GM21515 (cell line): Measurements from ENCODE around the gene CEP164.

ENCODE experiments used
- ATAC-seq: cut with Tn5 transposase; IDR thresholded peaks from one replicate; pipeline ENCODE4 v1.9.1; 2021; ENCODE audit not compliant: unreplicated experiment

The CEP164 gene

DNA sequence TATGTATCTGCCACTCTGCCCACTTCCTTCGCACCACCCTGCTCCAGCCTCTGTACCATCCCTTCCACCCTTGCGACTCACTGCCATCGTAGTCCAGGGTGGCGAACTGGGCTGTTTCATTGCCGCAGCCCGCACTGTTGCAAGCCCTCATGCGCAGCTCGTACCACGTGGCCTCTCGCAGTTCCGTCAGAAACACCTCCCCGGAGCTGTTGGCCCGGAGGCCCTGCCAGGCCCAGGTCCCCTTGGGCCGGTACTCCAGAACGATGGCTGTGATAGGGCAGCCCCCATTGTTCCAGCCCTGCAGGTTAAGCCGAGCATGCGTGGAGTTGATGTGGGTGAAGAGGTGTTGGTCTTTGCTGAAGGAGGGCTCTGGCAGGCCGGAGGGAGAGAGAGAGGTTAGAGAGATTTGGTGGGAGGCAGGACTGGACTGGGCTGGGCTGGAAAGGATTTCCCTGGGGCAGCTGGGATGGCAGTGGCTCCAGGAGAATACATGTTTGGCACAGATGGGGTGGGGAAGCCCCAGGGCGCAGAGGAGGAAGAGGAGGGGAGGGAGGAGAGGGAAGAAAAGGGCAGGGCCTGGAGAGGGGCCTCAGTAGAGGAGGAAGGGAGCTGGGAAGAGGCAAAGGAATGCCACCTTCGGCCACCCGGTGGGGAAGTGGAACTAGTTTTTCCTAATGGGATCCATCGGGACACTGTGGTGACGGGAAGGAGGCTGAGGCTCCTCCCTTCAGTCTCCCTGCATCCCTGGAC lies 109.6 kb downstream of the CEP164 start:
- ATAC-seq, result no peak

GRCh38 chr11:117437791-117438130 lies 110.1 kb downstream of the CEP164 start:
- ATAC-seq, result no peak

DNA sequence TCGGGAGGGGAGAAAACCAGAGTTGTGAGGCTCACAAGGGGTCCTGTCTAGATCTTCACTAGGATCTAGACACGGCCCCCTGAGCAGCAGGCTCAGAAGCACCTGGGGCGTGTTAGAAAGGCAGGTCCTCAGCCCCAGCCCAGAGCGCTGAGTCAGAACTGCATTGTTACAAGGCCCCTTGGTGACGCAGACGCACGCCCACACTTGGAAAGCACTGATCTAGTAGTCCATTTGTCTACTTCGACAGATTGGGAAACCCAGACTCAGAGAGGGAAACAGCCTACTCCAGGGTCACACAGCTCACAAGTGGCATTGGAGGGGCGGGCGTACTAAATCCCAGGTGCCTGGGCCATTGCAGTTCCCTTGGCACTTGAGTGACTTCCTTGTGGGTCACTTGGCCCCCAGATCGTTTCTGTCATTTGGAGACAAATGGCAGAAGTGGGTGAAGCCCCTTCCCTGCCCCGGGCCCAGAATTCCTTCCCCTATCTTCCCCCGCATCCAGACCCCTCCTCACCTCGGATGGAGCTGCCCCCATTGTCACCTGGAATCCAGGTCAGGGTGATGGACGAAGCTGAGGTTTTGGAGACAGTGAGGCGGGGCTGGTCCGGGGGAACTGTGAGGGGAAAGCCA lies 110.8 kb downstream of the CEP164 start:
- no peak for ATAC-seq

DNA sequence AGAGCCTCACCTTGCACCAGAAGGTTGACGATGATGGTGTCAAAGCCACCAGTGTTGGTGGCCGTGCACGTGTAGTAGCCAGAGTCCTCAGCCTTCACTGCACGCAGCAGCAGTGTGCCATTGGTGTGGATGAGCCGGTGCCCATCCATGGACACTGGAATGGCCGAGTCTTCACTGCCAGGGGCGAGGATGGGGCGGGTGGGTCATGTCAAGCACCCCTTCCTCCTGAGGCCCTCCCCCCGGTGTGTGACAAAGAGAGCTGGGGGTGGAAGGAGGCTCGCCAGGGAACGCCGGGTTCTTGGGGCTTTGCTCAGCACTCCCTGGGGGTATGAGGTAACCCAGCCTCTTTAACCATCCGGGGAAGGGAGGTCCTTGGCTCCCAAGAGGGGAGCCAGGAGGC lies 111.6 kb downstream of the CEP164 start:
- no peak for ATAC-seq

GRCh38 chr11:117440258-117440657 lies 112.6 kb downstream of the CEP164 start:
- ATAC-seq, result no peak

DNA sequence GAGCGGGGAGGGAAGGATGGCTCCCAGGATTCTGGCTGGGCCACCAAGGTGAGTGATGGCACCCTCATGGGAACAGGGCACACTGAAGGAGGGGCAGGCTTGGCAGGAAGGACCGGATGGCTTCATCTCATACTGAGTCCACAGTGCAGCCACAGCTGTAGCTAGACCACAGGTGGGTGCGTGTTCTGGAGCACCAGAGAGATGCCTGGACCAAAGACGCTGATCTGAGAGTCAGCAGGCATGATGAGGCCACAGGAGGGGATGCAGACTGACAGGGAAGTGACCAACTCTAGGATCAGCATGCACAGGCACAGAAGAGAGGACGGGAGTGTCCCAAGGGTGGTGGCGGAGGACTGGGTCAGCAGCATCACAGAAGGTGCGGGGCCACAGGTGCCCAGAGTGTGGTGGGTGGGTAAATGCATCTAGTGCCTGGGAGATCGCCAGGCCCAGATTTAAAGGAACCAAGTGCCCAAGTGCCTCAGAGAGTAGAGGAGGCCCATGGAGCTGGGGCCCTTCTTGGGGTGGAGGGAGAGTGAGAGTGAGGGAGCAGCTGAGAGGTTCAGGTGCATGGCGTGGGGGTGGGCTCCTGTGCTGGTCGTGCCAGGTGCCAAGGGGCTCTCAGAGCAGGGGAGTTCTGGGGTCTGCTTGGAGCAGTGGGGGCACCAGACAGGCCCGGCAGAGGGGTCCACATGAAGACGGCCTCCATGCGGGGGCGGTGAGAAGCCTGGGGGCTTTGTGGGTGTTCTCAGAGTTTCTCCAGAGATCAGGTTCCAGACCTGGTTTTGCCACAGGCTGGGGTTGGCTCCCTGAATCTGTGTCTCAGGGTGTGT lies 113.7 kb downstream of the CEP164 start:
- no peak for ATAC-seq

DNA sequence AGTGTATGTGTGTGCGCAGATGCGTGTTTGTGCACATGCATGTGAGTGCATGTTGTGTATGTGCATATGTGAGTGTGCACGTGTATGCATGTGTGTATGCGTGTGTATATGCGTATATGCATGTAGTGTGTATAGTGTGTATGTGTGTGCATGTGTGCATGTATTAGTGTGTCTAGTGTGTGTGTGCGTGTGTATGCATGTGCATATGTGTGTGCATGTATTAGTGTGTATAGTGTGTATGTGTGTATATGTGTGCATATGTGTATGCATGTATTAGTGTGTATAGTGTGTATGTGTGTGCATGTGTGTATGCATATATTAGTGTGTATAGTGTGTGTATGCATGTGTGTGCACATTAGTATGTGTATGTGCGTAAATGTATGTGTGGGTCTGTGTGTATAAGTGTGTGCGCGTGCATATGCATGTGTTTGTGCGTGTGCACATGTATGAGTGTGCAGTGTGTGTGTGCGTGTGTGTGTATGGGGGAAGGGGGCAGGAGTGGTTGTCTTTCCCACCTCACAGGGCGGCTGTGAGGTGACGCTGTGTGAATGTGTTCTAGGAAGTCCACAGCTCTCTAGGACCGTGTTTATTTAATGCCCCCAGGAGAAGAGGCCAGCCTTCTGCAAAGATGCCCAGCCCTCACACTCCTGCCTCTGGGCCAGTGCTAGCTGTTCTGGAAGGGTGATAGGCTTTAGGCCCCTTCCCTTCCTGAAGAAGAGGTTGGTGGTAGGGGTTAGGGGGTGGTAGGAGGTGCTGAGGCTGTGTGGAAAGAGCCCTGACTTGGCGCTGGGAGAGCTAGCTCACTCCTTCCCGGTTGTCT lies 114.6 kb downstream of the CEP164 start:
- no peak for ATAC-seq

DNA sequence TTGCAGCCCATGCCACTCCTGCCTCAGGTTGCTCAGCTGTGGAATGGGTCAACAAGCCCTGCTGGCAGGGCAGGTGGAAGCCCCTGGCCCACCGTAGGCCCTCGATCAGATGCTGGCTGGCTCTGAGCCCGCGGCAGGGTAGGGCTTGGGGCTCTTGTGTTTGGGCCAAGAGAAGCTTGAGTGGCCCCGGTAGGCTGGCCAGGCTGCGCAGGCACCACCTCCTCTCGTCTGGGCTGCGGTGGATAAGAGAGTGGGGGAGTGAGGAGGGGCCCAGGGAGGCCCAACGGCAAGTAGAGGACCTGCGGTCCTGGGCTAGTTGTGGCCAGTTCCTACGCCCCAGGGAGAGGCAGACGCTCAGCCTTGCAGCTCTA lies 115.2 kb downstream of the CEP164 start:
- no peak for ATAC-seq

DNA sequence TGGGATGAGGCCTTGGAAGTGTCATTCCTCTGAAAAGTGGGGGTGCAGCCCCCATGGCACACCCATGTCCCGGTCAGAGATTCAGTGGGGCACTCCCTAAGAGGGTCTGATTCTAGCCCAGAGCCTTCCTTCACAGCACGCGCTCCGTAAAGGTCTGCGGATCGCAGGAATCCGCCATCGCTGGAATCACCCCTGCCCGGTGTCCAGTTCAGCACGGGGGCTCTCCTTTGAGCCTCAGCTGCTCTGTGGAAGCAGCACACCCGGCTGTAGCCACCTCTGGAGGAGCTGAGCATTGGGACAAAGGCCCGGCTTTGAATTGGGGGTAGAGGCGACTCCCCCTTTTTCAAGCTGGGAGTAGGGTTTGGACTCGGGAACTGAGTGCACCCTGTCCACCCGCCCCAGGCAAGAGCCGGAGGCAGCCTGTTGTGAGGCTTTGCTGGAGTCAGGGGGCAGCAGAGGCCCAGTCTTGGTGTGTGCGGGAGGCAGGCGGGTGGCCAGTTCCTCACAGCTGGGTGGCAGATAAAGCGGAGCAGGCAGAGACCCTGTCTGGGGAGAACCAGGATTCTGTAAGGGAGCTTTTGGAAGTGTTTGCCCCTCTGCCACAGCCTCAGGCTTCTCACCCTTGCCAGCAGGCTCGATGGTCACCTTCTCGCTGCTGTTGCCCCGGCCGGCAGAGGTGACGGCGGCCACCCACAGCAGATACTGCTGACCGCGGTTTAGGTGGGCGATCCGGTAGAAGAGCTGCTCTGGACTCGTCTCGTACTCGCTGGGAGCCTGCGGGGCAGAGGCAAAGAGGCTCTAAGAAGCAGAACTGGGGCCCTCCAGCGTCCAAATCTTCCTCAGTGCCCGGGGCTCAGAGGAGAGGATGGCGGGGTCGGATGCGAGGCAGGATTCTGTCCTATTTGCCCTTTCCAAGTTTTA lies 115.9 kb downstream of the CEP164 start:
- no peak for ATAC-seq

DNA sequence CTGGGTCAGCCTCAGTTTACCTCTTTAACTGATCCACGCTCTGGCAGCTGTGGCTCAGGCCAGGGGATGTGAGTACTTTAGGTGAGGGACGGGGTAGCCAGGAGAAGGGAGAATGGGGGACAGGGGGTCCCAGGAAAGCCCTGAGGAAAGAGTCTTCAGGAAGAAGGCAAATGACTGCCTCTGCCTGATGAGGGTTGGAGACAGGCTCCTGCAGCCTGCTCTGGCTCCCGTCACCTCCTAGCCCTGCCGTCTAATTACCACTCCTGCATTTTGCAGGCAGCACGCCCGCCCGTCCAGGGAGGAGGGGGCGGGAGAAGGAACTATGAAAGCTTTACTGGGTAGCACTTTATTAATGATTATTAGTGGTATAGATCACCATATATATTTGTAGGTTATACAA lies 116.6 kb downstream of the CEP164 start:
- no peak for ATAC-seq

- no peak for ATAC-seq
These were observed 117.3 kb downstream of the CEP164 start for GRCh38 chr11:117444711-117445658.

- no peak for ATAC-seq
These were observed 121.5 kb downstream of the CEP164 start for GRCh38 chr11:117449111-117449693.

GRCh38 chr11:117453886-117454563 lies 126.4 kb downstream of the CEP164 start:
- no peak for ATAC-seq

- no peak for ATAC-seq
These were observed 126.9 kb downstream of the CEP164 start for GRCh38 chr11:117454564-117454917.

GRCh38 chr11:117456027-117456720 lies 128.5 kb downstream of the CEP164 start:
- ATAC-seq, result peak; percentile 52

- ATAC-seq, result peak; percentile 2
These were observed 129.0 kb downstream of the CEP164 start for GRCh38 chr11:117456721-117457029.

- no peak for ATAC-seq
These were observed 129.6 kb downstream of the CEP164 start for GRCh38 chr11:117457031-117457785.
